GM12801 (cell line): ENCODE data around the gene AGRP.

Source experiments
- CTCF ChIP-seq: IDR thresholded peaks from one replicate; pipeline ENCODE4 v1.5.1; 2011; ENCODE audit warnings: control low read depth; ENCODE audit not compliant: insufficient read length; ENCODE audit errors: extremely low read depth

AGRP gene

GRCh38 chr16:67480833-67481560 lies 2.4 kb downstream of the AGRP start, which contains the start of gene ATP6V0D1:
Gene ATP6V0D1, minus strand, starts transcription at chr16:67481157. Its CDS starts 71 bp downstream, at chr16:67481086.
- TF ChIP-seq CTCF: no peak

- TF ChIP-seq CTCF: no peak
Observed at GRCh38 chr16:67477960-67478554, 5.3 kb downstream of the AGRP start.

GRCh38 chr16:67474551-67475455 lies 8.5 kb downstream of the AGRP start:
- TF ChIP-seq CTCF: no peak

- TF ChIP-seq CTCF: no peak
Observed at GRCh38 chr16:67471758-67472384, 11.5 kb downstream of the AGRP start.

GRCh38 chr16:67470359-67470758 lies 13.0 kb downstream of the AGRP start:
- TF ChIP-seq CTCF: no peak

- no peak for TF ChIP-seq CTCF
Observed at GRCh38 chr16:67468731-67469130, 14.6 kb downstream of the AGRP start.

- no peak for TF ChIP-seq CTCF
Observed at GRCh38 chr16:67466581-67466980, 16.8 kb downstream of the AGRP start.
